SK-N-SH (cell line): Measurements from ENCODE around the gene LGR4. TPM values are rescaled to one million over a fixed set of nuclear protein-coding genes. Genes with fewer than 3 reads are reported as not detected.

ENCODE experiments used
- CTCF ChIA-PET: fragments of 300-600, 350-600 bp; formaldehyde crosslinking; extraction: SDS; loops from one replicate; lab custom pipeline; 2021; lab: Yijun Ruan, JAX
- POLR2A ChIA-PET: fragments of 350-600 bp; sonication (Branson Sonifier 250); formaldehyde crosslinking; extraction: SDS; loops from one replicate; lab custom pipeline; 2020; ENCODE audit warnings: antibody characterized with exemption, inconsistent platforms; lab: Yijun Ruan, JAX
- DNase-seq: peaks from one replicate; pipeline ENCODE4 v3.0.0; 2012
- H2AFZ ChIP-seq: fragments of 200-600 bp; sonication (generic); 2 replicates; pipeline ENCODE4 v1.8.1; 2016; ENCODE audit warnings: antibody characterized with exemption, mild to moderate bottlenecking, low read depth
- H3F3A ChIP-seq: fragments of 200-600 bp; sonication (generic); replicated peaks from 2 replicates; pipeline ENCODE3; 2016; ENCODE audit warnings: antibody characterized with exemption, mild to moderate bottlenecking; ENCODE audit not compliant: insufficient read depth
- H3K27ac ChIP-seq, 2 experiments: fragments of 200-500 bp in 1 of 2; fragments of 200-600 bp in 1 of 2; sonication (Bioruptor generic) in 1 of 2; sonication (generic), shearing (Covaris generic) in 1 of 2; 2 replicates each; pipeline versions ENCODE4 v1.5.1 to v1.6.1; 2014 to 2016; ENCODE audit warnings: low read depth in 2 of 2, inconsistent platforms in 1 of 2, low read length in 1 of 2, mild to moderate bottlenecking in 1 of 2, mixed read lengths in 1 of 2
- H3K27me3 ChIP-seq: fragments of 200-600 bp; sonication (generic), shearing (Covaris generic); 2 replicates; pipeline ENCODE4 v1.6.1; 2016; ENCODE audit warnings: mixed run types; ENCODE audit not compliant: insufficient read depth
- H3K36me3 ChIP-seq, 2 experiments: fragments of 200-500 bp in 1 of 2; fragments of 200-600 bp in 1 of 2; sonication (Bioruptor generic) in 1 of 2; sonication (generic) in 1 of 2; replicated peaks in 1 of 2; 2 replicates each; pipeline versions ENCODE3 to v1.5.1; 2014 to 2016; ENCODE audit warnings: low read length in 1 of 2, mild to moderate bottlenecking in 1 of 2; ENCODE audit not compliant: insufficient read depth in 2 of 2, control insufficient read depth in 1 of 2
- H3K4me1 ChIP-seq, 2 experiments: fragments of 200-500 bp in 1 of 2; fragments of 200-600 bp in 1 of 2; sonication (Bioruptor generic) in 1 of 2; sonication (generic), shearing (Covaris generic) in 1 of 2; 2 replicates each; pipeline versions ENCODE4 v1.5.1 to v1.6.1; 2014 to 2016; ENCODE audit warnings: low read depth in 1 of 2, low read length in 1 of 2, mixed run types in 1 of 2; ENCODE audit not compliant: insufficient read depth in 2 of 2, control insufficient read depth in 1 of 2
- H3K4me2 ChIP-seq: fragments of 200-600 bp; sonication (generic), shearing (Covaris generic); 2 replicates; pipeline ENCODE4 v1.6.1; 2017; ENCODE audit warnings: mixed run types
- H3K4me3 ChIP-seq, 2 experiments: fragments of 200-500 bp in 1 of 2; fragments of 200-600 bp in 1 of 2; sonication (Bioruptor generic) in 1 of 2; sonication (generic), shearing (Covaris generic) in 1 of 2; 2 replicates each; pipeline versions ENCODE4 v1.5.1 to v1.8.1; 2014 to 2016; ENCODE audit warnings: low read depth in 2 of 2, inconsistent platforms in 1 of 2, low read length in 1 of 2, mild to moderate bottlenecking in 1 of 2, mixed read lengths in 1 of 2, moderate library complexity in 1 of 2
- H3K79me2 ChIP-seq: fragments of 200-600 bp; sonication (generic); 2 replicates; pipeline ENCODE4 v1.8.1; 2017; ENCODE audit warnings: mild to moderate bottlenecking; ENCODE audit not compliant: insufficient read depth
- H3K9ac ChIP-seq: fragments of 200-600 bp; sonication (generic); 2 replicates; pipeline ENCODE4 v1.6.1; 2017; ENCODE audit warnings: mixed run types
- H3K9me2 ChIP-seq: fragments of 200-600 bp; sonication (generic); 2 replicates; pipeline ENCODE4 v1.6.1; 2017; ENCODE audit warnings: mixed run types
- H3K9me3 ChIP-seq: fragments of 200-600 bp; sonication (generic); 2 replicates; pipeline ENCODE4 v1.6.1; 2017; ENCODE audit warnings: mixed run types, mild to moderate bottlenecking, moderate library complexity
- H4K20me1 ChIP-seq: fragments of 200-600 bp; sonication (generic); 2 replicates; pipeline ENCODE4 v1.6.1; 2017; ENCODE audit warnings: mild to moderate bottlenecking, mixed run types; ENCODE audit not compliant: insufficient read depth
- FOXJ3 ChIP-seq: sonication (generic); formaldehyde crosslinking; IDR thresholded peaks from 2 replicates; pipeline ENCODE4 v1.5.1; 2020; ENCODE audit warnings: mild to moderate bottlenecking, missing genetic modification reagents
- FOXM1 ChIP-seq: IDR thresholded peaks from 2 replicates; pipeline ENCODE4 v1.4.0; 2012; ENCODE audit warnings: low read depth, mild to moderate bottlenecking
- IRF3 ChIP-seq: fragments of 150-350 bp; IDR thresholded peaks from 2 replicates; pipeline ENCODE4 v1.6.1; 2016; ENCODE audit warnings: mild to moderate bottlenecking, low read depth, low read length
- JUND ChIP-seq: IDR thresholded peaks from 2 replicates; pipeline ENCODE4 v1.4.0; 2012
- MEF2A ChIP-seq: IDR thresholded peaks from 2 replicates; pipeline ENCODE4 v1.4.0; 2012; ENCODE audit warnings: low read depth, borderline replicate concordance
- MXI1 ChIP-seq: IDR thresholded peaks from 2 replicates; pipeline ENCODE4 v1.6.1; 2012; ENCODE audit warnings: mild to moderate bottlenecking, low read depth, low read length, improper control_type of control experiment
- NFIC ChIP-seq: IDR thresholded peaks from 2 replicates; pipeline ENCODE4 v1.4.0; 2012; ENCODE audit warnings: borderline replicate concordance
- NRF1 ChIP-seq: IDR thresholded peaks from 2 replicates; pipeline ENCODE4 v1.6.1; 2012; ENCODE audit warnings: low read depth, mild to moderate bottlenecking, low read length
- PBX3 ChIP-seq: IDR thresholded peaks from 2 replicates; pipeline ENCODE4; 2012
- RAD21 ChIP-seq: IDR thresholded peaks from 2 replicates; pipeline ENCODE4 v1.6.1; 2012; ENCODE audit warnings: mild to moderate bottlenecking, low read length
- RCOR1 ChIP-seq: fragments of 150-350 bp; IDR thresholded peaks from 2 replicates; pipeline ENCODE4 v1.6.1; 2017; ENCODE audit warnings: antibody characterized with exemption, low read length
- RFX5 ChIP-seq: IDR thresholded peaks from 2 replicates; pipeline ENCODE4 v1.6.1; 2012; ENCODE audit warnings: mild to moderate bottlenecking, improper control_type of control experiment, low read length
- RXRA ChIP-seq: IDR thresholded peaks from 2 replicates; pipeline ENCODE4 v1.4.0; 2012; ENCODE audit warnings: low read depth, mild to moderate bottlenecking, borderline replicate concordance
- TCF12 ChIP-seq: IDR thresholded peaks from 2 replicates; pipeline ENCODE4 v1.4.0; 2012
- TEAD4 ChIP-seq: IDR thresholded peaks from 2 replicates; pipeline ENCODE4 v1.4.0; 2012; ENCODE audit warnings: mild to moderate bottlenecking, borderline replicate concordance; ENCODE audit not compliant: insufficient read depth
- YY1 ChIP-seq: IDR thresholded peaks from 2 replicates; pipeline ENCODE4 v1.4.0; 2012; ENCODE audit warnings: low read depth, mild to moderate bottlenecking
- ZBTB33 ChIP-seq: IDR thresholded peaks from 2 replicates; pipeline ENCODE4 v1.4.0; 2012; ENCODE audit warnings: low read depth, borderline replicate concordance
- WGBS: methylation state at CpG from one replicate; pipeline ENCODE4 v1.1.6; 2017; ENCODE audit warnings: low lambda C conversion rate; 5-methylcytosine and 5-hydroxymethylcytosine counted together
- polyA plus RNA-seq, 3 experiments: library from polyadenylated mRNA; depleted of rRNA; stranded (reverse); fragments of >200 nt; gene quantifications; 2 replicates each; pipeline ENCODE4 v1.2.3, GENCODE V29; 2012

Gene LGR4
- polyA plus RNA-seq, 1 of the 3 experiments (the other 2 are of a cell fraction) = 2.6 TPM

- H3K4me3 ChIP-seq = no peak overlapping the region
- ChIA-PET POLR2A (no interaction called here), CTCF (no interaction called here)
- no peaks in the 10 kb centered on the region for H4K20me1 ChIP-seq
- H3K4me1 ChIP-seq = peaks cover 0 to 37% of the 10 kb centered on the region in 2 experiments; a peak in 3 of 4 replicates
- H3K79me2 ChIP-seq = no peaks in the 10 kb centered on the region
- DNase-seq = no peak
- H3K9me2 ChIP-seq = no peaks in the 10 kb centered on the region
- H3K27ac ChIP-seq = peak overlapping the region; percentile 6 to 62; a peak in 3 of 4 replicates
- no peak overlapping the region for H3K4me2 ChIP-seq
- WGBS = 67% methylated on average over 2 of the region's 2 CpGs
- peaks cover 10% of the 10 kb centered on the region for H3F3A ChIP-seq
- peak overlapping the region; percentile 58 for H2AFZ ChIP-seq
- H3K9me3 ChIP-seq = no peaks in the 10 kb centered on the region
- H3K27me3 ChIP-seq = no peaks in the 10 kb centered on the region
- peaks cover 9 to 11% of the 10 kb centered on the region in 2 experiments for H3K36me3 ChIP-seq
- TF ChIP-seq RAD21 (no peak), NFIC (no peak), NRF1 (no peak), FOXM1 (no peak), MXI1 (no peak), MEF2A (no peak), PBX3 (no peak), RCOR1 (no peak), FOXJ3 (CRISPR knock-in tag) (no peak), IRF3 (no peak), TCF12 (no peak), YY1 (no peak), TEAD4 (no peak), ZBTB33 (no peak), RXRA (no peak), RFX5 (no peak), JUND (no peak)
- no peak overlapping the region for H3K9ac ChIP-seq
Measured at GRCh38 chr11:27353593-27354358, 118.8 kb downstream of the LGR4 start.
